NCI-H345 treated with DMSO at 0.1 percent for 48 hours (cell line): ENCODE results near the gene PTER.

Source experiments
- DNase-seq: peaks from one replicate; lab custom pipeline; 2025; ENCODE audit not compliant: unreplicated experiment; lab: John Stamatoyannopoulos, UW

PTER gene

GRCh38 chr10:16436758-16437539 is at the start of gene PTER:
TSS of gene PTER (plus strand) at chr10:16437010. CDS start at chr10:16484385, 47,375 bp downstream.
- DNase-seq = peak; percentile 77

- no peak for DNase-seq
Measured at GRCh38 chr10:16392531-16393069, 44.2 kb upstream of the PTER start.

- no peak for DNase-seq
Measured at GRCh38 chr10:16393271-16393858, 43.4 kb upstream of the PTER start.

GRCh38 chr10:16401416-16401815 is 35.4 kb upstream of the PTER start:
- DNase-seq = no peak

GRCh38 chr10:16408379-16408778 is 28.4 kb upstream of the PTER start:
- no peak for DNase-seq

- DNase-seq = no peak
Measured at GRCh38 chr10:16417341-16417740, 19.5 kb upstream of the PTER start.

- no peak for DNase-seq
Measured at GRCh38 chr10:16423599-16423998, 13.2 kb upstream of the PTER start.

GRCh38 chr10:16425449-16425848 is 11.4 kb upstream of the PTER start:
- no peak for DNase-seq

- no peak for DNase-seq
Measured at GRCh38 chr10:16429539-16429938, 7.3 kb upstream of the PTER start.

- no peak for DNase-seq
Measured at GRCh38 chr10:16436367-16436757, 448 bp upstream of the PTER start.

- no peak for DNase-seq
Measured at GRCh38 chr10:16437540-16437894, 707 bp downstream of the PTER start.

GRCh38 chr10:16439295-16439694 is 2.5 kb downstream of the PTER start:
- no peak for DNase-seq

GRCh38 chr10:16440396-16441133 is 3.8 kb downstream of the PTER start:
- DNase-seq = no peak

- DNase-seq = no peak
Measured at GRCh38 chr10:16441173-16441840, 4.5 kb downstream of the PTER start.

- DNase-seq = no peak
Measured at GRCh38 chr10:16442914-16443313, 6.1 kb downstream of the PTER start.

- DNase-seq = no peak
Measured at GRCh38 chr10:16445770-16446469, 9.1 kb downstream of the PTER start.

GRCh38 chr10:16449454-16449853 is 12.6 kb downstream of the PTER start:
- DNase-seq = no peak

GRCh38 chr10:16458166-16458955 is 21.6 kb downstream of the PTER start:
- DNase-seq = no peak

- DNase-seq = no peak
Measured at GRCh38 chr10:16459423-16459939, 22.7 kb downstream of the PTER start.

GRCh38 chr10:16466001-16466400 is 29.2 kb downstream of the PTER start:
- DNase-seq = no peak
